HUES64 (cell line): ENCODE data around the gene JPH2.

Source experiments
- H3K27ac ChIP-seq: 2 replicates; pipeline ENCODE4 v1.7.0; 2013; ENCODE audit warnings: low read depth, low read length, inconsistent platforms
- H3K27me3 ChIP-seq: 2 replicates; pipeline ENCODE4 v1.6.1; 2013; ENCODE audit warnings: mild to moderate bottlenecking, low read length; ENCODE audit not compliant: insufficient read depth
- H3K36me3 ChIP-seq: 2 replicates; pipeline ENCODE4 v1.6.1; 2013; ENCODE audit warnings: mild to moderate bottlenecking, low read length; ENCODE audit not compliant: insufficient read depth
- H3K4me1 ChIP-seq: 2 replicates; pipeline ENCODE4 v1.6.1; 2013; ENCODE audit warnings: mild to moderate bottlenecking, low read length, moderate library complexity; ENCODE audit not compliant: insufficient read depth
- H3K4me3 ChIP-seq: 2 replicates; pipeline ENCODE4 v1.5.1; 2013; ENCODE audit warnings: mild to moderate bottlenecking, low read length, moderate library complexity
- H3K9ac ChIP-seq: 2 replicates; pipeline ENCODE4 v1.6.1; 2013; ENCODE audit warnings: mild to moderate bottlenecking, low read depth, low read length
- H3K9me3 ChIP-seq: 2 replicates; pipeline ENCODE4 v1.6.1; 2013; ENCODE audit warnings: low read depth, low read length; ENCODE audit not compliant: insufficient read depth
- WGBS: fragments of 150-250, 120-280 bp; methylation state at CpG from one replicate; pipeline ENCODE4 v1.1.7; 2013; ENCODE audit warnings: missing lambda C conversion rate; 5-methylcytosine and 5-hydroxymethylcytosine counted together

JPH2 gene

GRCh38 chr20:44210406-44211176, 23.6 kb upstream of the JPH2 start, which contains the start of gene OSER1:
TSS of gene OSER1 (minus strand) at chr20:44210771. CDS start at chr20:44206957, 3,814 bp downstream.
- Histone ChIP-seq H3K27ac (peak within 1 kb of the TSS; percentile 98), H3K9me3 (no peaks in the 10 kb centered on the region), H3K36me3 (peaks cover 14% of the 10 kb centered on the region), H3K27me3 (no peaks in the 10 kb centered on the region), H3K4me3 (peak within 1 kb of the TSS; percentile 97), H3K4me1 (peaks cover 15% of the 10 kb centered on the region), H3K9ac (peak within 1 kb of the TSS; percentile 91)
- WGBS: under 1% methylated on average over 79 of the region's 79 CpGs

- Histone ChIP-seq H3K9me3 (no peaks in the 10 kb centered on the region), H3K4me3 (peak overlapping the region; percentile 97), H3K4me1 (peaks cover 15% of the 10 kb centered on the region), H3K36me3 (peaks cover 20% of the 10 kb centered on the region), H3K27me3 (no peaks in the 10 kb centered on the region), H3K9ac (peak overlapping the region; percentile 91), H3K27ac (peak overlapping the region; percentile 98)
- under 1% methylated on average over 28 of the region's 31 CpGs for WGBS
Observed at GRCh38 chr20:44209686-44210405, 22.9 kb upstream of the JPH2 start.

GRCh38 chr20:44208770-44209169, 21.8 kb upstream of the JPH2 start:
- no peak overlapping the region for H3K27ac ChIP-seq
- 61% methylated on average over 7 of the region's 7 CpGs for WGBS
- peak overlapping the region; percentile 97 for H3K4me3 ChIP-seq

GRCh38 chr20:44208165-44208564, 21.2 kb upstream of the JPH2 start:
- peaks cover 37% of the 10 kb centered on the region for H3K36me3 ChIP-seq
- peak overlapping the region; percentile 97 for H3K4me3 ChIP-seq
- H3K27me3 ChIP-seq: no peaks in the 10 kb centered on the region
- H3K27ac ChIP-seq: no peak overlapping the region
- H3K4me1 ChIP-seq: peaks cover 15% of the 10 kb centered on the region
- 84% methylated on average over 5 of the region's 7 CpGs for WGBS
- no peak overlapping the region for H3K9ac ChIP-seq
- H3K9me3 ChIP-seq: no peaks in the 10 kb centered on the region

More at GRCh38 chr20:44208770-44209169, 21.8 kb upstream of the JPH2 start:
- H3K9ac ChIP-seq: peak overlapping the region; percentile 91
- H3K36me3 ChIP-seq: peaks cover 31% of the 10 kb centered on the region
- H3K27me3 ChIP-seq: no peaks in the 10 kb centered on the region
- H3K4me1 ChIP-seq: peaks cover 15% of the 10 kb centered on the region
- H3K9me3 ChIP-seq: no peaks in the 10 kb centered on the region

- no peak overlapping the region for H3K27ac ChIP-seq
- WGBS: 83% methylated on average over 3 of the region's 3 CpGs
Observed at GRCh38 chr20:44207126-44207723, 20.2 kb upstream of the JPH2 start.

GRCh38 chr20:44206132-44206531, 19.1 kb upstream of the JPH2 start:
- Histone ChIP-seq H3K4me3 (no peak overlapping the region), H3K27me3 (no peaks in the 10 kb centered on the region), H3K27ac (no peak overlapping the region), H3K9ac (no peak overlapping the region), H3K9me3 (no peaks in the 10 kb centered on the region), H3K4me1 (peaks cover 10% of the 10 kb centered on the region), H3K36me3 (peaks cover 57% of the 10 kb centered on the region)

More at GRCh38 chr20:44207126-44207723, 20.2 kb upstream of the JPH2 start:
- peaks cover 46% of the 10 kb centered on the region for H3K36me3 ChIP-seq
- H3K27me3 ChIP-seq: no peaks in the 10 kb centered on the region
- no peaks in the 10 kb centered on the region for H3K9me3 ChIP-seq
- H3K4me3 ChIP-seq: no peak overlapping the region
- H3K9ac ChIP-seq: no peak overlapping the region
- H3K4me1 ChIP-seq: peaks cover 15% of the 10 kb centered on the region

- 95% methylated on average over 9 of the region's 10 CpGs for WGBS
- no peaks in the 10 kb centered on the region for H3K9me3 ChIP-seq
- no peak overlapping the region for H3K9ac ChIP-seq
- no peak overlapping the region for H3K27ac ChIP-seq
- peaks cover 70% of the 10 kb centered on the region for H3K36me3 ChIP-seq
- H3K27me3 ChIP-seq: no peaks in the 10 kb centered on the region
- peaks cover 10% of the 10 kb centered on the region for H3K4me1 ChIP-seq
- no peak overlapping the region for H3K4me3 ChIP-seq
Observed at GRCh38 chr20:44204832-44205215, 17.8 kb upstream of the JPH2 start.

GRCh38 chr20:44204156-44204831, 17.3 kb upstream of the JPH2 start:
- H3K4me1 ChIP-seq: peaks cover 10% of the 10 kb centered on the region
- H3K9ac ChIP-seq: no peak overlapping the region
- H3K9me3 ChIP-seq: no peaks in the 10 kb centered on the region
- H3K27ac ChIP-seq: no peak overlapping the region
- no peak overlapping the region for H3K4me3 ChIP-seq
- WGBS: 97% methylated on average over 4 of the region's 4 CpGs
- no peaks in the 10 kb centered on the region for H3K27me3 ChIP-seq
- peaks cover 75% of the 10 kb centered on the region for H3K36me3 ChIP-seq

GRCh38 chr20:44203161-44203560, 16.2 kb upstream of the JPH2 start:
- Histone ChIP-seq H3K4me1 (no peaks in the 10 kb centered on the region; the same call in 1 of the 2 replicates), H3K27me3 (no peaks in the 10 kb centered on the region), H3K36me3 (peaks cover 84% of the 10 kb centered on the region), H3K4me3 (no peak overlapping the region), H3K9ac (no peak overlapping the region), H3K9me3 (no peaks in the 10 kb centered on the region), H3K27ac (no peak overlapping the region)
- WGBS: 89% methylated on average over 2 of the region's 2 CpGs

- no peaks in the 10 kb centered on the region for H3K27me3 ChIP-seq
- H3K9ac ChIP-seq: no peak overlapping the region
- WGBS: 85% methylated on average over 2 of the region's 2 CpGs
- no peak overlapping the region for H3K27ac ChIP-seq
- no peak overlapping the region for H3K4me3 ChIP-seq
- H3K9me3 ChIP-seq: no peaks in the 10 kb centered on the region
- H3K36me3 ChIP-seq: peaks cover 93% of the 10 kb centered on the region
- H3K4me1 ChIP-seq: no peaks in the 10 kb centered on the region; the same call in 1 of the 2 replicates
Observed at GRCh38 chr20:44200983-44201382, 14.0 kb upstream of the JPH2 start.
